ENCODE measurements around the gene CNN2.

DNA sequence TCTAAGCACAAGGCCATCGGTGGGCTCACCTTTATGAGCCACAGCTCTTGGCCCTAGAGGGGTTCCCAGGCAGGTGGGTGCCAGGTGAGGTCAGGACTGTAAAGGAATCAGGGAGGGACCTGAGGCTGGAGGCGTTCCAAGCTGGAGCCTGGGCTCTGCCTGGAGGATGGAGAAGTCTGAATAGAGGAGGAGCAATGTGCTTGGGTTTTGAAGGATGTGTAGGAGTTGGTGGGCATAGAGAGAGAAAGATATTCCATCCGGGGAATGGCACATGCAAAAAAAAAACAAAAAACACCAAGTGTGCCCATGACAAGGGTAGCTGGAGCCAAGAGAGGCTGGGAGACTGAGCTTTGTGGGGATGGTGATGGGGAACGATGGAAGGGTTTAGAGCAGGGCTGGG, 23.8 kb upstream of the CNN2 start:
- TF ChIP-seq POLR2A (IDR thresholded peaks at IDR 0.05) = no peak
- TF ChIP-seq, protein P1, sequence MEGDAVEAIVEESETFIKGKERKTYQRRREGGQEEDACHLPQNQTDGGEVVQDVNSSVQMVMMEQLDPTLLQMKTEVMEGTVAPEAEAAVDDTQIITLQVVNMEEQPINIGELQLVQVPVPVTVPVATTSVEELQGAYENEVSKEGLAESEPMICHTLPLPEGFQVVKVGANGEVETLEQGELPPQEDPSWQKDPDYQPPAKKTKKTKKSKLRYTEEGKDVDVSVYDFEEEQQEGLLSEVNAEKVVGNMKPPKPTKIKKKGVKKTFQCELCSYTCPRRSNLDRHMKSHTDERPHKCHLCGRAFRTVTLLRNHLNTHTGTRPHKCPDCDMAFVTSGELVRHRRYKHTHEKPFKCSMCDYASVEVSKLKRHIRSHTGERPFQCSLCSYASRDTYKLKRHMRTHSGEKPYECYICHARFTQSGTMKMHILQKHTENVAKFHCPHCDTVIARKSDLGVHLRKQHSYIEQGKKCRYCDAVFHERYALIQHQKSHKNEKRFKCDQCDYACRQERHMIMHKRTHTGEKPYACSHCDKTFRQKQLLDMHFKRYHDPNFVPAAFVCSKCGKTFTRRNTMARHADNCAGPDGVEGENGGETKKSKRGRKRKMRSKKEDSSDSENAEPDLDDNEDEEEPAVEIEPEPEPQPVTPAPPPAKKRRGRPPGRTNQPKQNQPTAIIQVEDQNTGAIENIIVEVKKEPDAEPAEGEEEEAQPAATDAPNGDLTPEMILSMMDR (IDR thresholded peaks at IDR 0.05) = no peak
